HepG2 (cell line): Measurements from ENCODE around the gene PADI6.

ENCODE experiments used
- CHD2 ChIP-seq: IDR thresholded peaks from 2 replicates; pipeline ENCODE4 v1.6.1; 2011; ENCODE audit warnings: low read depth, low read length, improper control_type of control experiment
- MAF1 ChIP-seq: sonication (generic); formaldehyde crosslinking; IDR thresholded peaks from 2 replicates; pipeline ENCODE4 v1.5.0; 2020; ENCODE audit warnings: missing genetic modification reagents, borderline replicate concordance
- SP1 ChIP-seq, 2 experiments: fragments of 450-650 bp in 1 of 2; sonication (generic) in 1 of 2; formaldehyde crosslinking in 1 of 2; IDR thresholded peaks; 2 replicates each; pipeline versions ENCODE4 v1.4.0 to v1.6.1; 2016 to 2020; ENCODE audit warnings: missing genetic modification reagents in 1 of 2
- ZNF781 ChIP-seq: sonication (generic); formaldehyde crosslinking; IDR thresholded peaks from 2 replicates; pipeline ENCODE4 v1.5.1; 2020; ENCODE audit warnings: borderline replicate concordance, mild to moderate bottlenecking, missing genetic modification reagents; ENCODE audit errors: not compliant biosample characterization

DNA sequence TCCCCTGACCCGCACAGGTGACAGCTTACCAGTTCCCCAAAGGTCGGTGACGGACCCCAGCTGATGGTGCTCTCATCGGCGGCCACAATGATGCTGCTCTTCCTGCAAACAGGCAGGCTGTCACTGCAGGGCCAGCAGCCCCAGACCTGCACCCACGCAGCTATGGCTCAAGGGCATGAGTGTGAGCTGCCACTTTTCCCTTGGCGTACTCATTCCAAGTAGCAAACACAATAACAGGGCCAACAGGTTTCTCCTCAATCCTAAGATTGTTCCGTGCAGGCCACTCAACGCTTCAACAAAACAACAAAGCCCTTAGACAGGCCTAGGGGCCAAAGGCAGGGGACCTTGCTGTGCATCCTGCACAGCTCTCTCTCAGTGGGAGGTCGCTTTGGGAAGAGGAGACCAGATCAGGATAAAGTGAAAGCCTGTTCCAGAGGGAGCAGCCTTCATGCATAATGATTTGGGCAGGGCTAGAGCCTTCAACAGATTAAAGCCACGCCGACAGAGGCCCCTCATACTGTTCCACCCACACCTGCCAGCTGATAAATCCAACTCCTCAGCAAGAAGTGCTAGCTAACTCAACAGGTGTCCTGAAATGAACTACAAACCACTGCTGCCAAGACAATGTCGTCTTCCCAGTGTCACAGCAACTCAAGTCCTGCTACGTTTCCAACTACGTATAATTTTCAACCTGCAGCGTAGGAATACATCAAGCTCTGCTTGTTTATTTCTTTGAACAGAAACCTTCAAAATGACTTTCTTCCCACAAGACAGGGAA, 40.3 kb downstream of the PADI6 start:
- TF ChIP-seq ZNF781 (CRISPR knock-in tag) (no peak), SP1 (IDR thresholded peaks at IDR 0.05) (no peak), SP1 (CRISPR knock-in tag; IDR thresholded peaks at IDR 0.05) (no peak), CHD2 (no peak), MAF1 (no peak)
